Measurements from ENCODE around the gene HMGXB4. TPM values are rescaled to one million over a fixed set of nuclear protein-coding genes. Genes with fewer than 3 reads are reported as not detected.

The HMGXB4 gene
- total RNA-seq, 1 donor from 2014 or later = 6.8 TPM

GRCh38 chr22:35322126-35322525 is 64.8 kb downstream of the HMGXB4 start:
- intact Hi-C loops (cut with DNase I) = no loop called here
- peaks cover 83 to 98% of the 10 kb centered on the region in 2 donors for H3K36me3 ChIP-seq
- H3K27ac ChIP-seq = no peak overlapping the region
- H3K4me3 ChIP-seq = no peak overlapping the region
- H3K4me1 ChIP-seq = no peaks in the 10 kb centered on the region
- no peak for TF ChIP-seq CTCF (IDR thresholded peaks at IDR 0.05)
- no peak for DNase-seq (ENCODE audit: low spot score in 2 of 2)
- H3K27me3 ChIP-seq = no peaks in the 10 kb centered on the region
- no peaks in the 10 kb centered on the region for H3K9me3 ChIP-seq

GRCh38 chr22:35322893-35323292 is 65.6 kb downstream of the HMGXB4 start:
- intact Hi-C loops (cut with DNase I) = no loop called here
- Histone ChIP-seq H3K36me3 (peaks cover 88 to 99% of the 10 kb centered on the region in 2 donors), H3K27ac (no peak overlapping the region), H3K4me1 (no peaks in the 10 kb centered on the region), H3K4me3 (no peak overlapping the region), H3K9me3 (no peaks in the 10 kb centered on the region), H3K27me3 (no peaks in the 10 kb centered on the region)
- TF ChIP-seq CTCF (IDR thresholded peaks at IDR 0.05) = no peak
- DNase-seq (ENCODE audit: low spot score in 2 of 2) = no peak

GRCh38 chr22:35323305-35323704 is 66.0 kb downstream of the HMGXB4 start:
- no peak for TF ChIP-seq CTCF (IDR thresholded peaks at IDR 0.05)
- H3K36me3 ChIP-seq = peaks cover 88 to 99% of the 10 kb centered on the region in 2 donors
- intact Hi-C loops (cut with DNase I) = no loop called here
- no peak overlapping the region for H3K4me3 ChIP-seq
- no peak for DNase-seq (ENCODE audit: low spot score in 2 of 2)
- H3K27me3 ChIP-seq = no peaks in the 10 kb centered on the region
- H3K27ac ChIP-seq = no peak overlapping the region
- no peaks in the 10 kb centered on the region for H3K4me1 ChIP-seq
- H3K9me3 ChIP-seq = no peaks in the 10 kb centered on the region

- no peak for TF ChIP-seq CTCF (IDR thresholded peaks at IDR 0.05)
- no peak overlapping the region for H3K4me3 ChIP-seq
- DNase-seq (ENCODE audit: low spot score in 2 of 2) = no peak
- no peak overlapping the region for H3K27ac ChIP-seq
- intact Hi-C loops (cut with DNase I) = no loop called here
- no peaks in the 10 kb centered on the region for H3K27me3 ChIP-seq
- no peaks in the 10 kb centered on the region for H3K9me3 ChIP-seq
- H3K36me3 ChIP-seq = peaks cover 85 to 99% of the 10 kb centered on the region in 2 donors
- no peaks in the 10 kb centered on the region for H3K4me1 ChIP-seq
These were observed 66.8 kb downstream of the HMGXB4 start for GRCh38 chr22:35324067-35324466.

GRCh38 chr22:35324762-35325161 is 67.5 kb downstream of the HMGXB4 start:
- Histone ChIP-seq H3K36me3 (peaks cover 78 to 99% of the 10 kb centered on the region in 2 donors), H3K27me3 (no peaks in the 10 kb centered on the region), H3K27ac (no peak overlapping the region), H3K4me1 (no peaks in the 10 kb centered on the region), H3K4me3 (no peak overlapping the region), H3K9me3 (no peaks in the 10 kb centered on the region)
- no peak for DNase-seq (ENCODE audit: low spot score in 2 of 2)
- TF ChIP-seq CTCF (IDR thresholded peaks at IDR 0.05) = no peak
- intact Hi-C loops (cut with DNase I) = no loop called here

- intact Hi-C loops (cut with DNase I) = no loop called here
- no peak for TF ChIP-seq CTCF (IDR thresholded peaks at IDR 0.05)
- Histone ChIP-seq H3K27me3 (no peaks in the 10 kb centered on the region), H3K9me3 (no peaks in the 10 kb centered on the region), H3K27ac (no peak overlapping the region), H3K4me1 (no peaks in the 10 kb centered on the region), H3K4me3 (no peak overlapping the region), H3K36me3 (peaks cover 76 to 96% of the 10 kb centered on the region in 2 donors)
- DNase-seq (ENCODE audit: low spot score in 2 of 2) = no peak
These were observed 67.9 kb downstream of the HMGXB4 start for GRCh38 chr22:35325209-35325608.
